T-helper 1 cell treated with Interleukin-12 subunit alpha and Interleukin-12 subunit beta and Interleukin-4 antibody, amounts not matched to agents 30 μg/mL and 1 μg/mL, for 36 hours (primary cell): ENCODE results near the gene ABHD4.
A peak's percentile ranks its signal among the peaks of the same experiment; 100 is the strongest.
"Not testable (repeated sequence)": the region's sequence is repeated elsewhere in the genome, so short reads cannot be mapped to it uniquely, and the experiment has no call there.

Source experiments
- H3K27ac Mint-ChIP-seq: one replicate; pipeline ENCODE4 v1.8.0; 2021; ENCODE audit warnings: mild to moderate bottlenecking, mixed read lengths
- H3K27me3 Mint-ChIP-seq: one replicate; pipeline ENCODE4 v1.8.0; 2021; ENCODE audit warnings: low read depth, mixed read lengths
- H3K36me3 Mint-ChIP-seq: one replicate; pipeline ENCODE4 v1.8.0; 2021; ENCODE audit warnings: low read depth, mixed read lengths
- H3K4me1 Mint-ChIP-seq: one replicate; pipeline ENCODE4 v1.8.0; 2021; ENCODE audit warnings: low read depth, mixed read lengths
- H3K4me3 Mint-ChIP-seq: one replicate; pipeline ENCODE4 v1.8.0; 2021; ENCODE audit warnings: mild to moderate bottlenecking, moderate library complexity, mixed read lengths
- H3K9me3 Mint-ChIP-seq: one replicate; pipeline ENCODE4 v1.8.0; 2021; ENCODE audit warnings: mixed read lengths

ABHD4 gene

DNA sequence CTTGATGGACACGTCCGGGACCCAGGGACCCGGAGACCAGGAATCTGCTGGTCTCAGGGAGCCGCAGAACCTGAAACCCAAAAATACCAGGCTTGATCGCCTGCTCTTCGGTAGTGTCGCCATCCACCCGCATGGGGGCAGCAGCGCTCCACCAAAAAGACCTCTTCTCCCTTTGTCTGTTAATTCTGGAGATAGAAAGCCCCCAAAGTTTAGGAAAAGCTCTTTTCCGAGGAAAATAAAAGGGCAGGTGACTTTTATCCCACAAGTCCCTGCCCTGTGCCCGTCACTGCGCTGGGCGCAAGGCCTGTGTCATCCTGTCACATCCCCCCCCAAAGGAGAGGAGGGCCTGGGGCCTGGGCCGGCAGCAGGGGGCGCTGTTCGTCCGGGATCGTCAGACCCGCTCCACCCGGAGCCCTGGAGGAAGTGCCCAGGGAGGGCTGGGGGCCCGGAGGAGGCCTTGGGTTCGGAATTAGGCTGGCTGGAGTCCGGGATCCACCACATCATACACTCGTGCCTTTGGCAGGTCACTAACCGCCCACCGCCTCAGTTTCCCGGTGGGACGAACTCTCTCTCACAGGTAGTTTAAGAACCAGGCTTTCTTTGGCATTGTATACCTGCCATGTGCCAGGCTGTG is 41.0 kb upstream of the ABHD4 start:
- H3K27ac Mint-ChIP-seq, result peak overlapping the region; percentile 99
- H3K4me3 Mint-ChIP-seq, result peak overlapping the region; percentile 81
- H3K27me3 Mint-ChIP-seq, result peaks cover 4% of the 10 kb centered on the region
- peaks cover 29% of the 10 kb centered on the region for H3K36me3 Mint-ChIP-seq
- H3K4me1 Mint-ChIP-seq, result peaks cover 82% of the 10 kb centered on the region
- H3K9me3 Mint-ChIP-seq, result no peaks in the 10 kb centered on the region

DNA sequence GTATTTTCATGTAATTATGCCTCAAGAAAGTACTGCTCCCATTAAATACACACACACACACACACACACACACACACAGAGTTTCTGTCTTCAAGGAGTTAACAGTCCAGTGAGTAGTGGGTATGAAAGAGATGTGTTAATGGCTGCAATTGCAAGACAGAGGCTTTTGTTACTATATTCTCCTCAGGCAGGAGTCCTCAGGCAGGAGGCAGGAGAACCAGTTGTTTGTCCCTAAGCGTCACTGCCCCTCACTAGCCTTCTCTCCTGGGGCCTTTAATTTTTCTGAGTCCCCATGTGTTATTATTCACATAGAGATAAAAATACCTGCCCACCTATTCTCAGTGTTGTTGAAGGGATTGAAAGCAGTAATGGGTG is 40.3 kb upstream of the ABHD4 start:
- Mint-ChIP-seq H3K4me1 (peaks cover 81% of the 10 kb centered on the region), H3K4me3 (peak overlapping the region; percentile 81), H3K27ac (peak overlapping the region; percentile 99), H3K36me3 (peaks cover 23% of the 10 kb centered on the region), H3K9me3 (no peaks in the 10 kb centered on the region), H3K27me3 (peaks cover 4% of the 10 kb centered on the region)

DNA sequence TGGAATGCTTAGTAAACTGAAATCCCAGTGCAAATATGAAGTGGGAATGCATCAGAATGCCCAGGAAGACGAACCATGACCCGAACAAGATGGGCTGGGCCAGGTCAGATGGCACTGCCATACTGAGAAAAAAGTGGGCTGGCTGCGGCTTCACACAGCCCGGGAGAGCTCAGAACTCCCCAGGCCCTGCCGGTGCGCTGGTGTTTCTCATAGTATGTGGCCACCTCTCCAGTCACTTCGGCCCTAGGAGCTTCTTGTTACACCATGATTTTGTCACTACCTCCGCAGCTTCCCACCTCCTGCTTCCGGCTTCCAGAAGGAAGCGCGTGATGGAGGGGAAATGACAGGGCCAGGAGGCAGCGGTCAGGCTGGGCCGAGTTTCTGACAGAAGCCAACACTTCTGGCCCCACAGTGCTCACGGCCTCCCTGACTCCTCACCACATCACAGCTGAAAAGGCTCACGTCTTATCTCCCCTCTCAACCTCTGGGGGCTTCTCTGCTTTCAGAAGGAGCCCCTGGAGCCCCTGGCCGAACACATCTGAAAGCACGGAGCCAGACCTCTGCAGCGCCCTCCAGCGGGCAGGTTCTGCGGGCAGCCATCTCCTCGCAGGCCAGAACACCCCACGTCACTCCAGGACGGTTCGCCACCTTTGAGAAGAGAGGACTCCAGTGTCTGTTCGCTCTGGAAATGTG is 39.7 kb upstream of the ABHD4 start:
- H3K4me1 Mint-ChIP-seq, result peaks cover 80% of the 10 kb centered on the region
- peaks cover 4% of the 10 kb centered on the region for H3K27me3 Mint-ChIP-seq
- H3K4me3 Mint-ChIP-seq, result peak overlapping the region; percentile 81
- no peaks in the 10 kb centered on the region for H3K9me3 Mint-ChIP-seq
- H3K27ac Mint-ChIP-seq, result peak overlapping the region; percentile 99
- H3K36me3 Mint-ChIP-seq, result peaks cover 19% of the 10 kb centered on the region

DNA sequence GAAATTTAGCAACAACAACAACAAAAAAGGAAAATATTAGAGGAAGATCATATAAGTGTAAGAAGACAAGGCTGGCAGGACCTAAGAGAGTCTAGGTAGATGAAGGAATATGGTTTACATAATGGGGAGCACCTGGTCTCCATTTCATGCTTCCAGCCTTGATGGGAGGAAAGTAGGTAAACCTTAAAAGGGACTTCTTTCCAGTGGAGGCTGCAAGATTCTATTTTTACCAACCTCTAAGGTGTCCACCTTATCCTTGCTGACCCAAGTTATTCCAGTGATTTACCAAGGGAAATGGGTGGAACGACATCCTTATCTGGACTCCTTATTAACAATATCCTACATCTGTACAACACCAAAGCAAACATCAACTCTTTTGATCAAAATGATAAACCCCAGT is 39.1 kb upstream of the ABHD4 start:
- Mint-ChIP-seq H3K27me3 (peaks cover 4% of the 10 kb centered on the region), H3K4me3 (peak overlapping the region; percentile 81), H3K27ac (peak overlapping the region; percentile 99), H3K4me1 (peaks cover 81% of the 10 kb centered on the region), H3K36me3 (peaks cover 16% of the 10 kb centered on the region), H3K9me3 (no peaks in the 10 kb centered on the region)

DNA sequence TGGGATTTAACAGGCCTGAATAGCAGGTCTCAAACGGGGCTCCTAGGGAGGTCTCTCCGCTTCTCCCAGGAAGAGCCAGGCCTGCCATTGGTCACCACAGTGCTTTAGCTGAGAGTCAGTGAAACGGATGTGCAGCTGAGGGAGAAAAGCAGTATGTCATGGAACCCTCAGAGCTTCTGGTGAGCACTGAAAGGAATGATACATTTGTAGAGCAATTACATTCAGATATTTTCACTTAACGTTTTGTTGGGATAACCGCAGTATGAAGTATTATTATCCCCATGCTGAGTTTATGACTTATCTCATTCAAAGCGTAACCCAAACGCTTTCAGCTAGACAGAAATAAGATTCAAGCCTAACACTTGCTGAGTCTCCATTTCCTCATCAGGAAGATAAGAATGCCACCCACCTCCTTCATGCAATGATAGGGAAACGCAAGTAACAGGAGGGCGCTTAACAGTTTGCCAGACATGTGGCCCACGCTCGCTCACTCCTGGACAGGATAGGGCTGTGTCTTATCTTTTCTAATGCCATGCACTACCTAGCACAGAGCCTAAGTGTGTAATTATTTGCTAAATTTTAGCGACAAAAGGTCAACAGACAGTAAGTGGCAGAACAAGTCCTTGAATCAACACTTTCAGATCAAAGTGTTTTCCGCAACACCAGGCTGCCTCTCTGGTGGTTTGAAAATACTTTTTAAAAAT is 37.3 kb upstream of the ABHD4 start:
- Mint-ChIP-seq H3K27me3 (peaks cover 4% of the 10 kb centered on the region), H3K4me1 (peaks cover 83% of the 10 kb centered on the region), H3K27ac (peak overlapping the region; percentile 94), H3K9me3 (no peaks in the 10 kb centered on the region), H3K4me3 (peak overlapping the region; percentile 54), H3K36me3 (peaks cover 23% of the 10 kb centered on the region)

DNA sequence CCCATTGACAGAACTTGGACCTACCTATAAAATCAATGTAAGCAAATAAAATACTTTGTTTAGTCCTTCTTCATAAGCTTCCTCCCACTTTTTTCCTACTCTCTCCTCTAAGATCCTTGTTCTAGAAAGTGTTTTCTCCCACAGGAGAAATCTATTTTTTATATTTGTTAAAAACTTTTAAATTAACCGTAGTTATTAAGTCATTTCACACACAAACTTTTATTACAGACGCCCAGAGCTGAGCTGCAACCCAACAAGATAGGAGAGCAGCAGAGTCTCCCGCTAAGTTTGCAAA is 36.8 kb upstream of the ABHD4 start:
- Mint-ChIP-seq H3K4me1 (peaks cover 83% of the 10 kb centered on the region), H3K9me3 (no peaks in the 10 kb centered on the region), H3K4me3 (peak overlapping the region; percentile 54), H3K27ac (peak overlapping the region; percentile 94), H3K36me3 (peaks cover 20% of the 10 kb centered on the region), H3K27me3 (peaks cover 1% of the 10 kb centered on the region)

DNA sequence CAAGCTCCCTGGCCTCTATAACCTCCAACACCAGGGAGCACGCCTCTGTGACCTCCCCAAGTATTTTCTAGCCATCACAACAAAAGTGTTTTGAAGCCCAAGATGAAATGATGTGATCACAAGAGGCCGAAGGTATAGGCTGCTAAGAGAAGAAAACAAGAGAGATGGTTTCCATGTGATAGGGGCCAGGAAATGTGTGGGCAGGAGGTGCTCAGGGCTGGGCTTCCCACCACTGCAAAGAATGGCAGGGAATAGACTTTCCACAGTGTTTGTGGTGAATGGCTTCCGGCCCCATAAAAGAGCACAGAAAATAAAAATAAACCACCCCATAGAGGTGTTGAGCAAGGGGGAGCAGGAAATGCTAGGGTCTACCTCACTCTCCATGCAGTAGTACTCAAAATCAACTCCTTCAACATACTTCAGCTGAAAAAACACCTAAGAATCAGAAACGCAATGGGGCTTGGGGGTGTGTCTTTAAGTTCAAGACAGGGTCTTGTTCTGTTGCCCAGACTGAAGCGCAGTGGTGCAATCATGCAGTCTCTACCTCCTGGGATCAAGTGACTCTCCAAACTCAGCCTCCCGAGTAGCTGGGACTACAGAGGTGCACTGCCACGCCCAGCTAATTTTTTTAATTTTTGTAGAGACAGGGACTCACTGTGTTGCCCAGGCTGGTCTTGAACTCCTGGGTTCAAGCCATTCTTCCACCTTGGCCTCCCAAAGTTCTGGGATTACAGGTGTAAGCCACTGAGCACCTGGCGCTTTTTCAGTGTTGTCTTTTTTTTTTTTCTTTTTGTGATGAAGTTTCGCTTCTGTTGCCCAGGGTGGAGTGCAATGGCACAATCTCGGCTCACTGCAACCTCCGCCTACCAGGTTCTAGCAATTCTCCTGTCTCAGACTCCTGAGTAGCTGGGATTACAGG is 36.2 kb upstream of the ABHD4 start:
- H3K9me3 Mint-ChIP-seq, result no peaks in the 10 kb centered on the region
- peaks cover 19% of the 10 kb centered on the region for H3K36me3 Mint-ChIP-seq

DNA sequence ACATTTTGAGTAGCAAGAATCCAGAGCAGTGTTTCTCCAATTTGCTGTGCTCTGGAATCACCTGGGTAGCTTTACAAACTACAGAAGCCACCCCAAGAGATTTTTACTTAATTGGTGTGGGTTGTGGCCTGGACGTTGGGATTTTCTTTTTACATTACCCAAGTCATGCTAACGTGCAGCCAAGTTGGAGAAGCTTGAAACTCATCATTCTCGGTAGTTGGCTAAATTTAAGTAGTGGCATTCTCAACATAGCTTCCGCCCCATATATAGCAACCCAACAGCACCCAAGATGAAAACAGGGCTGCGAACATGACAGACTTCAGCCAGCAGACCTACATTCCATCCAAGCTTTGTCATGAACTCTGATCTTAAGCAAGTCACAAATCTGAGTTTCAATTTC is 34.1 kb upstream of the ABHD4 start:
- Mint-ChIP-seq H3K4me3 (peak overlapping the region; percentile 63), H3K9me3 (no peaks in the 10 kb centered on the region), H3K4me1 (peaks cover 87% of the 10 kb centered on the region), H3K27ac (peak overlapping the region; percentile 94), H3K27me3 (no peaks in the 10 kb centered on the region), H3K36me3 (peaks cover 24% of the 10 kb centered on the region)

More for the DNA sequence above, 36.2 kb upstream of the ABHD4 start:
- Mint-ChIP-seq H3K27ac (peak overlapping the region; percentile 94), H3K27me3 (no peaks in the 10 kb centered on the region), H3K4me3 (peak overlapping the region; percentile 54), H3K4me1 (peaks cover 86% of the 10 kb centered on the region)

DNA sequence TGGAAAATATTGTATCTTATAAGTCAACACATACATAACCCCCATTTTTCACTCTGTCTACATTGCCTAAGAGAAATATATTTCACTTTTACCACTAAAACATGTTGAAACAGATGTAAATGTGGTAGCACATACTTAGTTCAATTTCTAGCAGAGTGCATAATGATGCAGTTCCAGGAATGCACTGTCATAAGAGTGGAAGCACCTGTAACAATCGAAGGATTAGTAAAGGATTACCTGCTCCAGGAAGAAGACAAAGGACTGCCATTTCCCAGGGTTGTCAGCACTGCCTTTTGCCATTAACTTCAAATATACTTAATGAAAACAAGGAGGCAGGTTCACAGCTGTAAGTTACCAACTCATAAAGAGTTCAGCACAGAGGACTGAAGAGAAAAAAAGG is 33.6 kb upstream of the ABHD4 start:
- Mint-ChIP-seq H3K9me3 (no peaks in the 10 kb centered on the region), H3K36me3 (peaks cover 26% of the 10 kb centered on the region), H3K27ac (peak overlapping the region; percentile 94), H3K4me1 (peaks cover 87% of the 10 kb centered on the region), H3K4me3 (peak overlapping the region; percentile 63), H3K27me3 (no peaks in the 10 kb centered on the region)

DNA sequence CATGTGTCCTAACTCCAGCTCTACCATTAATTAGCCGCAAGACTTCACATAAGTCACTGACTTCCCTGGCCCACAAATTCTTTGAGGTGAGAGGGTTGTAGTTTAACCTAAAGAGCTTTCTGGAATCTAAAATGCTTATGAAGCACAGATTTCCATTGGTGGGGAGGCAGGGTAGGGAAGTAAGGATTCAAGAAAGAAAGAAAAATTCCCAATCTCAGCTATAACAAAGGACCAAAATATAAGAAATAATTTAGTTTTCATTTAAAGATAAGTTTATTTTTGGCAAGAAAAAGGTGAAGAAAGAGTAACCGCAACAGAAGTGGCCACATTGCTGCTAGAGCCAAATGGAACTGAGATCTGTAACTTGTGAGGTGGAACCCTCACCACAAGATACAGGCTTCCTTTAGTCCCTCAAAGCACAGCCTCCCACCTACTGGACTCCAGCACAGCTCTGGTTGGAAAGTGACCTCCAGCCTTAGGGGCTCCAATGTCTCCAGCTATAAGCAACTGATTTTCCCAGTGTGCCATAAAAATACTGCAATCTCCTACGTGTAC is 32.6 kb upstream of the ABHD4 start:
- H3K4me1 Mint-ChIP-seq, result peaks cover 81% of the 10 kb centered on the region
- H3K27me3 Mint-ChIP-seq, result no peaks in the 10 kb centered on the region
- H3K27ac Mint-ChIP-seq, result peak overlapping the region; percentile 94
- peak overlapping the region; percentile 63 for H3K4me3 Mint-ChIP-seq
- no peaks in the 10 kb centered on the region for H3K9me3 Mint-ChIP-seq
- peaks cover 26% of the 10 kb centered on the region for H3K36me3 Mint-ChIP-seq

DNA sequence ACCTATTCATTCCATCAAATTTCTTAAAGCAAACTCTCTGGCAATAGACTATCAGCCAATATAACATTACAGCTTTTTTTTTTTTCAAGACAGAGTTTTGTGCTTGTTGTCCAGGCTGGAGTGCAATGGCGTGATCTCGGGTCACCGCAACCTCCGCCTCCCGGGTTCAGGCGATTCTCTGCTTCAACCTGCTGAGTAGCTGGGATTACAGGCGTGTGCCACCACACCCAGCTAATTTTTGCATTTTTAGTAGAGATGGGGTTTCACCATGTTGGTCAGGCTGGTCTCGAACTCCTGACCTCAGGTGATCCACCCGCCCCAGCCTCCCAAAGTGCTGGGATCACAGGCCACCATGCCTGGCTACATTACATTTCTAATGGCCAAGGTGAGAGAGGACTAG is 31.8 kb upstream of the ABHD4 start:
- Mint-ChIP-seq H3K4me3 (peak overlapping the region; percentile 63), H3K27ac (peak overlapping the region; percentile 94), H3K4me1 (peaks cover 78% of the 10 kb centered on the region), H3K36me3 (peaks cover 27% of the 10 kb centered on the region)
- H3K9me3 Mint-ChIP-seq, H3K27me3 Mint-ChIP-seq: not testable (repeated sequence)

DNA sequence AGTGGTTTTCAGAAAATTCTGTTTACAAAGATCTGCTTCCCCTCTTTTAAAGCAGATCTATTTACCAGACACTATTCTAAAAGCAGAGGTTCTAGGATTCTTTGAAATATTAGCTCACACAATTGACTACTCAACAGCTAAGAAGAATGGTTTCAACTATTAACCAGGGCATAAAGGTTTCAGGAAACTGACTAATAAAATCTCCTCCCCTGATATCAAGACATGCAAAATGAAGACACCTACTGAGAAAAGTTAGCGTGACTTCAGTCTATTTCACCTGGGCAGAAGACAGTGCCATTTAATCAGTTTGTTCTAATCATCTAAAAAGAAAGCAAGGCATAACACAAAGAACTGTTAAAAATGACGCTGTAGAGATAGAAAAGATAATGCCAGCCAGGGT is 31.3 kb upstream of the ABHD4 start:
- H3K36me3 Mint-ChIP-seq, result peaks cover 30% of the 10 kb centered on the region
- H3K27me3 Mint-ChIP-seq, result no peaks in the 10 kb centered on the region
- peak overlapping the region; percentile 55 for H3K4me3 Mint-ChIP-seq
- H3K9me3 Mint-ChIP-seq, result no peaks in the 10 kb centered on the region
- H3K27ac Mint-ChIP-seq, result peak overlapping the region; percentile 76
- H3K4me1 Mint-ChIP-seq, result peaks cover 73% of the 10 kb centered on the region

DNA sequence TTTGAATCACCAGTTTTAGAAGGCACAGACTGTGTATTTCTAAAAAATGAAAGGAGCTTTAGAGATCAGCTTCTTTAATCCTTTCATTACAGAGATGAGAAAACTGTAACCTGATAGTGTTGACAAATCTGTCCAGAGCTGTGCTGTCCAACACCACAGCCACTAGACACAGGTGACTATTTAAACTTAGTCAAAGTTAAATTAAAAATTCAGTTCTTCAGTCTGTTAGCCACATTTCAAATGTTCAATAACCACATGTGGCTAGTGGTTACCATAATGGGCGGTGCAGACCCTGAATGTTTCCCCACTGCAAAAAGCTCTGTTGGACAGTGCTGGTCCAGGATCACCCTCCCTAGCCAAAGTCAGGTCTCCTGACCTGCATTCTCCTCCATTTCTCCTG is 30.7 kb upstream of the ABHD4 start:
- H3K4me1 Mint-ChIP-seq, result peaks cover 71% of the 10 kb centered on the region
- no peaks in the 10 kb centered on the region for H3K27me3 Mint-ChIP-seq

DNA sequence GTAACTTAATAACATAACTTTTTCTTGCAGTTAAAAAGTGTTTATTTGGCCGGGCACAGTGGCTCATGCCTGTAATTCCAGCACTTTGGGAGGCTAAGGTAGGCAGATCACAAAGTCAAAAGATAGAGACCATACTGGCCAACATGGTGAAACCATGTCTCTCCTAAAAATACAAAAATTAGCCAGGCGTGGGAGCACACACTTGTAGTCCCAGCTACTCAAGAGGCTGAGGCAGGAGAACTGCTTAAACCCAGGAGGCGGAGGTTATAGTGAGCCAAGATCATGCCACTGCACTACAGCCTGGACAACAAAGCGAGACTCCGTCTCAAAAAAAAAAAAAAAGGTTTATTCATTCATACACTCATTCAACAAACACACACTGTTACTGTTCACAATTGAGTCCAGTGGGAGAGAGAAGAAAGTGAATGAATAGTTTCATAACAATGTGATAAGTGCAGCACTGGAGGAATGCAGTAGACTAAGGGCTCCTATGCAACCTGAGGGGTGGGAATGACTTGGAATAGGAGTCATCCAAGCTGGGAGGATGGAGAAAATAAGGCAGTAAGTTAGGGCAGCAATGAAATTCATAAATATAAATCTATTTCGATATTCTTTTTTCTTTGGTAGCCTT is 28.9 kb upstream of the ABHD4 start:
- peak overlapping the region; percentile 89 for H3K4me3 Mint-ChIP-seq
- H3K4me1 Mint-ChIP-seq, result peaks cover 64% of the 10 kb centered on the region
- peak overlapping the region; percentile 98 for H3K27ac Mint-ChIP-seq
- no peaks in the 10 kb centered on the region for H3K27me3 Mint-ChIP-seq
- peaks cover 38% of the 10 kb centered on the region for H3K36me3 Mint-ChIP-seq
- no peaks in the 10 kb centered on the region for H3K9me3 Mint-ChIP-seq

More for the DNA sequence above, 30.7 kb upstream of the ABHD4 start:
- peak overlapping the region; percentile 76 for H3K27ac Mint-ChIP-seq
- H3K9me3 Mint-ChIP-seq, result no peaks in the 10 kb centered on the region
- peaks cover 33% of the 10 kb centered on the region for H3K36me3 Mint-ChIP-seq
- H3K4me3 Mint-ChIP-seq, result peak overlapping the region; percentile 67
